Measurements from ENCODE around the gene BUD13.

DNA sequence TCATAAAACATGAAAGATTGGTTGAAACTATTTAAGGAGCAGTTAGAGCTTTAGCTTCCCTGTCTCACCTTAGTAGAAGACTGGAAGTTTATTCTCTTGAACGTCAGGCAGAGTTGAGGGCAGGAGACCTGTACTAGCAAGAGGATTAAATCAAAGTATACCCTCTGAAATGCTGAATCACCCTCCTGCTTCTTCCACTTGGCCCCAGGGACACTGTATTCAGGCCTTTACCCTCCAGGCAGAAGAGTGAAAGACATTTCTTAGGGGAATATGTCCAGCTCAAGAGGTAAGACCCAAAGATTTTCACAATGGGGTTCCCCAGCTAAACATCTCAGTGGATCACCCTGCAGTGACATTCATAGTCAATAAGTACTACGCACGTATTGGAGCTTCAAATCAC is 38.4 kb upstream of the BUD13 start:
- TF ChIP-seq, protein P1, sequence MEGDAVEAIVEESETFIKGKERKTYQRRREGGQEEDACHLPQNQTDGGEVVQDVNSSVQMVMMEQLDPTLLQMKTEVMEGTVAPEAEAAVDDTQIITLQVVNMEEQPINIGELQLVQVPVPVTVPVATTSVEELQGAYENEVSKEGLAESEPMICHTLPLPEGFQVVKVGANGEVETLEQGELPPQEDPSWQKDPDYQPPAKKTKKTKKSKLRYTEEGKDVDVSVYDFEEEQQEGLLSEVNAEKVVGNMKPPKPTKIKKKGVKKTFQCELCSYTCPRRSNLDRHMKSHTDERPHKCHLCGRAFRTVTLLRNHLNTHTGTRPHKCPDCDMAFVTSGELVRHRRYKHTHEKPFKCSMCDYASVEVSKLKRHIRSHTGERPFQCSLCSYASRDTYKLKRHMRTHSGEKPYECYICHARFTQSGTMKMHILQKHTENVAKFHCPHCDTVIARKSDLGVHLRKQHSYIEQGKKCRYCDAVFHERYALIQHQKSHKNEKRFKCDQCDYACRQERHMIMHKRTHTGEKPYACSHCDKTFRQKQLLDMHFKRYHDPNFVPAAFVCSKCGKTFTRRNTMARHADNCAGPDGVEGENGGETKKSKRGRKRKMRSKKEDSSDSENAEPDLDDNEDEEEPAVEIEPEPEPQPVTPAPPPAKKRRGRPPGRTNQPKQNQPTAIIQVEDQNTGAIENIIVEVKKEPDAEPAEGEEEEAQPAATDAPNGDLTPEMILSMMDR (tag by site-specific recombination; IDR thresholded peaks at IDR 0.05): no peak
- TF ChIP-seq, protein P2, sequence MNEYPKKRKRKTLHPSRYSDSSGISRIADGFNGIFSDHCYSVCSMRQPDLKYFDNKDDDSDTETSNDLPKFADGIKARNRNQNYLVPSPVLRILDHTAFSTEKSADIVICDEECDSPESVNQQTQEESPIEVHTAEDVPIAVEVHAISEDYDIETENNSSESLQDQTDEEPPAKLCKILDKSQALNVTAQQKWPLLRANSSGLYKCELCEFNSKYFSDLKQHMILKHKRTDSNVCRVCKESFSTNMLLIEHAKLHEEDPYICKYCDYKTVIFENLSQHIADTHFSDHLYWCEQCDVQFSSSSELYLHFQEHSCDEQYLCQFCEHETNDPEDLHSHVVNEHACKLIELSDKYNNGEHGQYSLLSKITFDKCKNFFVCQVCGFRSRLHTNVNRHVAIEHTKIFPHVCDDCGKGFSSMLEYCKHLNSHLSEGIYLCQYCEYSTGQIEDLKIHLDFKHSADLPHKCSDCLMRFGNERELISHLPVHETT (tag by site-specific recombination; IDR thresholded peaks at IDR 0.05): no peak
- TF ChIP-seq ZBTB20 (tag by site-specific recombination; IDR thresholded peaks at IDR 0.05) (no peak), ZNF670 (tag by site-specific recombination; IDR thresholded peaks at IDR 0.05; ENCODE audit: low read depth) (no peak), ZNF707 (tag by site-specific recombination; IDR thresholded peaks at IDR 0.05) (no peak), GLI4 (tag by site-specific recombination; IDR thresholded peaks at IDR 0.05) (no peak), ZNF155 (tag by site-specific recombination; IDR thresholded peaks at IDR 0.05) (no peak), ZSCAN18 (tag by site-specific recombination; IDR thresholded peaks at IDR 0.05) (no peak), ZNF362 (tag by site-specific recombination; IDR thresholded peaks at IDR 0.05) (no peak)
